ENCODE results near the gene NUDT2. TPM values are rescaled to one million over a fixed set of nuclear protein-coding genes. Genes with fewer than 3 reads are reported as not detected.

Gene NUDT2
- total and polyA plus RNA-seq, 2 donors (not counting 1 experiment from before 2014, with no cell fraction given), result 47.1 to 50.8 TPM

GRCh38 chr9:34332076-34332964, 3.0 kb downstream of the NUDT2 start:
- Histone ChIP-seq H3K27ac (ENCODE audit: insufficient read depth, low read length) (no peak overlapping the region), H4K20me1 (ENCODE audit: control insufficient read depth, extremely low read depth, insufficient read depth, low read length) (no peaks in the 10 kb centered on the region), H2AFZ (ENCODE audit: low read length) (no peak overlapping the region), H3K36me3 (ENCODE audit: control insufficient read depth, insufficient read depth, low read length) (no peaks in the 10 kb centered on the region), H3K4me1 (ENCODE audit: control insufficient read depth, extremely low read depth, insufficient read depth, low read length) (no peaks in the 10 kb centered on the region), H3K4me2 (ENCODE audit: extremely low read depth, insufficient read depth, low read length) (no peak overlapping the region), H3K4me3 (replicated peaks in 1 of 4; ENCODE audit: control extremely low read depth in 1 of 4, insufficient read depth in 1 of 4, low read depth in 3 of 4, low read length in 4 of 4) (no peak overlapping the region), H3K9me3 (ENCODE audit: control insufficient read depth, insufficient read depth, low read depth, low read length) (no peaks in the 10 kb centered on the region), H3K79me2 (ENCODE audit: control insufficient read depth, insufficient read depth, low read length) (peaks cover 14% of the 10 kb centered on the region), H3K27me3 (ENCODE audit: control insufficient read depth, insufficient read depth, low read length) (no peaks in the 10 kb centered on the region), H3K9ac (ENCODE audit: insufficient read depth, low read length) (no peak overlapping the region)
- no peak for TF ChIP-seq EZH2 (IDR thresholded peaks at IDR 0.05; ENCODE audit: low read length, missing control alignments)
- TF ChIP-seq CTCF (conservative IDR thresholded peaks at IDR 0.05 in 1 of 2, IDR thresholded peaks at IDR 0.05 in 1 of 2; ENCODE audit: low read depth in 1 of 2, low read length in 2 of 2), result peak; percentile 47 to 54
- peak; percentile 39 to 52 for DNase-seq (ENCODE audit: low read depth in 2 of 2)

GRCh38 chr9:34333836-34334235, 4.5 kb downstream of the NUDT2 start:
- no peaks in the 10 kb centered on the region for H3K27me3 ChIP-seq (ENCODE audit: control insufficient read depth, insufficient read depth, low read length)
- no peaks in the 10 kb centered on the region for H3K9me3 ChIP-seq (ENCODE audit: control insufficient read depth, insufficient read depth, low read depth, low read length)
- H3K36me3 ChIP-seq (ENCODE audit: control insufficient read depth, insufficient read depth, low read length), result no peaks in the 10 kb centered on the region
- H2AFZ ChIP-seq (ENCODE audit: low read length), result no peak overlapping the region
- no peak overlapping the region for H3K27ac ChIP-seq (ENCODE audit: insufficient read depth, low read length)
- H3K4me1 ChIP-seq (ENCODE audit: control insufficient read depth, extremely low read depth, insufficient read depth, low read length), result no peaks in the 10 kb centered on the region
- H3K9ac ChIP-seq (ENCODE audit: insufficient read depth, low read length), result no peak overlapping the region
- no peak overlapping the region for H3K4me3 ChIP-seq (replicated peaks in 1 of 4; ENCODE audit: control extremely low read depth in 1 of 4, insufficient read depth in 1 of 4, low read depth in 3 of 4, low read length in 4 of 4)
- H4K20me1 ChIP-seq (ENCODE audit: control insufficient read depth, extremely low read depth, insufficient read depth, low read length), result no peaks in the 10 kb centered on the region
- TF ChIP-seq CTCF (conservative IDR thresholded peaks at IDR 0.05 in 1 of 2, IDR thresholded peaks at IDR 0.05 in 1 of 2; ENCODE audit: low read depth in 1 of 2, low read length in 2 of 2) (no peak), EZH2 (IDR thresholded peaks at IDR 0.05; ENCODE audit: low read length, missing control alignments) (no peak)
- H3K4me2 ChIP-seq (ENCODE audit: extremely low read depth, insufficient read depth, low read length), result no peak overlapping the region
- H3K79me2 ChIP-seq (ENCODE audit: control insufficient read depth, insufficient read depth, low read length), result peaks cover 4% of the 10 kb centered on the region
- no peak for DNase-seq (ENCODE audit: low read depth in 2 of 2)

- Histone ChIP-seq H3K9ac (ENCODE audit: insufficient read depth, low read length) (no peak overlapping the region), H2AFZ (ENCODE audit: low read length) (no peak overlapping the region), H3K36me3 (ENCODE audit: control insufficient read depth, insufficient read depth, low read length) (no peaks in the 10 kb centered on the region), H3K9me3 (ENCODE audit: control insufficient read depth, insufficient read depth, low read depth, low read length) (no peaks in the 10 kb centered on the region), H3K79me2 (ENCODE audit: control insufficient read depth, insufficient read depth, low read length) (peaks cover 4% of the 10 kb centered on the region), H4K20me1 (ENCODE audit: control insufficient read depth, extremely low read depth, insufficient read depth, low read length) (no peaks in the 10 kb centered on the region), H3K4me1 (ENCODE audit: control insufficient read depth, extremely low read depth, insufficient read depth, low read length) (no peaks in the 10 kb centered on the region), H3K27me3 (ENCODE audit: control insufficient read depth, insufficient read depth, low read length) (no peaks in the 10 kb centered on the region), H3K27ac (ENCODE audit: insufficient read depth, low read length) (no peak overlapping the region), H3K4me2 (ENCODE audit: extremely low read depth, insufficient read depth, low read length) (no peak overlapping the region), H3K4me3 (replicated peaks in 1 of 4; ENCODE audit: control extremely low read depth in 1 of 4, insufficient read depth in 1 of 4, low read depth in 3 of 4, low read length in 4 of 4) (no peak overlapping the region)
- no peak for TF ChIP-seq EZH2 (IDR thresholded peaks at IDR 0.05; ENCODE audit: low read length, missing control alignments)
- no peak for TF ChIP-seq CTCF (conservative IDR thresholded peaks at IDR 0.05 in 1 of 2, IDR thresholded peaks at IDR 0.05 in 1 of 2; ENCODE audit: low read depth in 1 of 2, low read length in 2 of 2)
- peak in 1 of 2 donors; percentile 14 for DNase-seq (ENCODE audit: low read depth in 2 of 2)
These were observed 5.0 kb downstream of the NUDT2 start for GRCh38 chr9:34334337-34334824.

Data from fibroblast of lung (primary cell).